Tibial nerve (tissue), 4 donors: Measurements from ENCODE around the gene CENPP.

Experiments
- CTCF ChIP-seq, 5 experiments: fragments of 200-600 bp in 3 of 5; fragments of 450-650 bp in 2 of 5; sonication (generic) in 3 of 5; IDR thresholded peaks; one replicate each; pipeline ENCODE4 v1.5.1; 2016 to 2019; ENCODE audit warnings: antibody characterized with exemption in 5 of 5, mild to moderate bottlenecking in 3 of 5, moderate library complexity in 2 of 5
- EP300 ChIP-seq, 2 donors: sonication (generic); formaldehyde crosslinking; IDR thresholded peaks; one replicate each; pipeline ENCODE4 v1.6.1; 2017; ENCODE audit warnings: antibody characterized with exemption in 2 of 2, mild to moderate bottlenecking in 1 of 2

- no peak for TF ChIP-seq CTCF (IDR thresholded peaks at IDR 0.05)
- no peak for TF ChIP-seq EP300 (IDR thresholded peaks at IDR 0.05)
Observed at GRCh38 chr9:92279302-92279701, 46.5 kb upstream of the CENPP start.
